Tibial artery (tissue), 4 donors: ENCODE measurements around the gene IHH.

ENCODE experiments used
- DNase-seq, 2 donors: peaks; one replicate each; pipeline ENCODE4 v3.0.0-alpha.2; 2019
- H3K27ac ChIP-seq, 2 donors: fragments of 200-600 bp; sonication (generic) in 1 of 2; 1 replicate in 1 of 2; 2 replicates in 1 of 2; pipeline ENCODE4 v1.5.1; 2018 to 2019; ENCODE audit warnings: mild to moderate bottlenecking in 1 of 2
- H3K27me3 ChIP-seq, 2 donors: fragments of 200-600 bp; sonication (generic) in 1 of 2; one replicate each; pipeline versions ENCODE4 v1.5.1 to v1.6.0; 2016 to 2019
- H3K36me3 ChIP-seq, 3 donors: fragments of 200-600 bp; sonication (generic) in 2 of 3; one replicate each; pipeline ENCODE4 v1.5.1; 2016 to 2019; ENCODE audit warnings: mild to moderate bottlenecking in 2 of 3
- H3K4me1 ChIP-seq, 4 donors: fragments of 200-600 bp; sonication (generic) in 2 of 4; 1 replicate in 3 of 4; 2 replicates in 1 of 4; pipeline ENCODE4 v1.5.1; 2016 to 2019
- H3K4me3 ChIP-seq, 2 donors: fragments of 200-600 bp; sonication (generic) in 1 of 2; 1 replicate in 1 of 2; 2 replicates in 1 of 2; pipeline ENCODE4 v1.5.1; 2018 to 2019; ENCODE audit warnings: mild to moderate bottlenecking in 2 of 2
- H3K9me3 ChIP-seq, 3 donors: fragments of 200-600 bp; sonication (generic) in 1 of 3; one replicate each; pipeline ENCODE4 v1.5.1; 2016 to 2019
- CTCF ChIP-seq, 2 experiments: fragments of 200-600 bp in 1 of 2; fragments of 450-650 bp in 1 of 2; IDR thresholded peaks; one replicate each; pipeline ENCODE4 v1.5.1; 2017 to 2019; ENCODE audit warnings: antibody characterized with exemption in 2 of 2, mild to moderate bottlenecking in 1 of 2, moderate library complexity in 1 of 2
- intact Hi-C: fragments of 100-400 bp; cut with DNase I; formaldehyde crosslinking; loops from one replicate; pipeline ENCODE4 v1.15.0; 2023; ENCODE audit warnings: low total_unique reads

Gene IHH

GRCh38 chr2:219087848-219088247, 27.1 kb upstream of the IHH start:
- no peak overlapping the region for H3K27ac ChIP-seq
- no peaks in the 10 kb centered on the region for H3K9me3 ChIP-seq
- intact Hi-C loops, result no loop called here
- H3K4me1 ChIP-seq, result no peaks in the 10 kb centered on the region
- no peak for DNase-seq
- no peaks in the 10 kb centered on the region for H3K36me3 ChIP-seq
- TF ChIP-seq CTCF (IDR thresholded peaks at IDR 0.05), result no peak
- H3K27me3 ChIP-seq, result no peaks in the 10 kb centered on the region
- no peak overlapping the region for H3K4me3 ChIP-seq

- no peak for TF ChIP-seq CTCF (IDR thresholded peaks at IDR 0.05)
- intact Hi-C loops, result no loop called here
- no peaks in the 10 kb centered on the region for H3K27me3 ChIP-seq
- no peak for DNase-seq
- no peaks in the 10 kb centered on the region for H3K36me3 ChIP-seq
- H3K27ac ChIP-seq, result no peak overlapping the region
- H3K9me3 ChIP-seq, result no peaks in the 10 kb centered on the region
- H3K4me3 ChIP-seq, result no peak overlapping the region
- H3K4me1 ChIP-seq, result no peaks in the 10 kb centered on the region
Observed at GRCh38 chr2:219087361-219087760, 26.6 kb upstream of the IHH start.

- Histone ChIP-seq H3K36me3 (no peaks in the 10 kb centered on the region), H3K4me1 (no peaks in the 10 kb centered on the region), H3K27ac (no peak overlapping the region), H3K4me3 (no peak overlapping the region), H3K9me3 (no peaks in the 10 kb centered on the region), H3K27me3 (no peaks in the 10 kb centered on the region)
- intact Hi-C loops, result no loop called here
- DNase-seq, result no peak
- no peak for TF ChIP-seq CTCF (IDR thresholded peaks at IDR 0.05)
Observed at GRCh38 chr2:219086196-219086595, 25.5 kb upstream of the IHH start.

GRCh38 chr2:219084791-219085190, 24.1 kb upstream of the IHH start:
- TF ChIP-seq CTCF (IDR thresholded peaks at IDR 0.05), result no peak
- Histone ChIP-seq H3K36me3 (no peaks in the 10 kb centered on the region), H3K27ac (no peak overlapping the region), H3K9me3 (no peaks in the 10 kb centered on the region), H3K4me1 (no peaks in the 10 kb centered on the region), H3K27me3 (no peaks in the 10 kb centered on the region), H3K4me3 (no peak overlapping the region)
- intact Hi-C loops, result no loop called here
- no peak for DNase-seq

GRCh38 chr2:219082332-219082958, 21.7 kb upstream of the IHH start:
- no peak for TF ChIP-seq CTCF (IDR thresholded peaks at IDR 0.05)
- Histone ChIP-seq H3K27me3 (no peaks in the 10 kb centered on the region), H3K4me1 (no peaks in the 10 kb centered on the region), H3K27ac (no peak overlapping the region), H3K9me3 (no peaks in the 10 kb centered on the region), H3K4me3 (no peak overlapping the region), H3K36me3 (peaks cover 6 to 7% (median 6%) of the 10 kb centered on the region in 3 donors)
- DNase-seq, result no peak
- intact Hi-C loops, result no loop called here
